Measurements from ENCODE around the gene AQP2.
A peak's percentile ranks its signal among the peaks of the same experiment; 100 is the strongest.

AQP2 gene

DNA sequence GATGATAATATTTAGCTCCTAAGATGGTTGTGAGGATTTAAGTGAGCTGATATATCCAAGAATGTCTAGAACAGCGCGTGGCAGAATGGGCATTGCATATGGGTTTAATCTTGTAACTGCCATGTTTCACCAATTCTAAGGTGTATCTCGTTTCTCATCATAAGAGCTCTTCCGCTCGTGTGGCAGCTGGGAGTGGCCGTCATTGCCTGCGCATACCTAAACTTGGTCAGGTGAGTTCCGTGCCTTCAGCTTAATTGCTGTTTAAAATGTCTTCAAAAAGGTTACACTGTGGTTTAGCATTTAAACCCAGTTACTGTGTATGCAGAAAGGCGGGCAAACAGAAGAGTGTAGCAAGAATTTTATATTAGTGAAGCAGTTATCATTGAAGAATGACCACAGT is 4.5 kb upstream of the AQP2 start:
- H2BK5ac ChIP-seq (ENCODE audit: low read depth, low read length, poor library complexity): no peak overlapping the region
- H2BK12ac ChIP-seq (ENCODE audit: low read length): no peak overlapping the region
- DNase-seq: peak in 1 of 2 donors; percentile 32
- no peak overlapping the region for H2BK120ac ChIP-seq (ENCODE audit: insufficient read depth, low read length, poor library complexity)
- H3K9me3 ChIP-seq (ENCODE audit: insufficient read depth, low read depth, low read length): no peaks in the 10 kb centered on the region
- H3K23ac ChIP-seq (ENCODE audit: low read length): no peak overlapping the region
- H3K4me2 ChIP-seq (ENCODE audit: low read length): no peak overlapping the region
- H3K4me1 ChIP-seq (ENCODE audit: control insufficient read depth in 1 of 2, insufficient read depth in 2 of 2, low read length in 2 of 2): peaks cover 0 to 2% of the 10 kb centered on the region in 2 experiments
- no peak overlapping the region for H3K14ac ChIP-seq (ENCODE audit: low read length)
- no peak overlapping the region for H3K18ac ChIP-seq (ENCODE audit: low read length)
- H4K91ac ChIP-seq (ENCODE audit: low read depth, low read length): no peak overlapping the region
- H3K27ac ChIP-seq (ENCODE audit: low read depth, low read length): no peak overlapping the region
- H4K12ac ChIP-seq (ENCODE audit: low read depth, low read length): no peak overlapping the region
- no CpG with 5 or more reads among the region's 9 CpGs for WGBS (ENCODE audit: extremely low coverage, insufficient coverage, insufficient read length)
- H3K27me3 ChIP-seq (ENCODE audit: insufficient read depth, low read length): no peaks in the 10 kb centered on the region
- no peak overlapping the region for H3K4ac ChIP-seq (ENCODE audit: low read depth, low read length)
- H4K8ac ChIP-seq (ENCODE audit: low read depth, low read length): no peak overlapping the region
- H2AK5ac ChIP-seq (ENCODE audit: low read length): no peak overlapping the region
- no peak overlapping the region for H2AFZ ChIP-seq (ENCODE audit: insufficient read depth, low read length, poor library complexity)
- no peak overlapping the region for H3K9ac ChIP-seq (ENCODE audit: low read length)
- H3K79me1 ChIP-seq (ENCODE audit: low read length): no peaks in the 10 kb centered on the region
- no peak overlapping the region for H3K4me3 ChIP-seq (ENCODE audit: low read depth, low read length)
- H3K79me2 ChIP-seq (ENCODE audit: control insufficient read depth, insufficient read depth, low read length, poor library complexity): no peaks in the 10 kb centered on the region
- H3K36me3 ChIP-seq (ENCODE audit: control insufficient read depth in 1 of 2, insufficient read depth in 2 of 2, low read length in 2 of 2): no peaks in the 10 kb centered on the region

DNA sequence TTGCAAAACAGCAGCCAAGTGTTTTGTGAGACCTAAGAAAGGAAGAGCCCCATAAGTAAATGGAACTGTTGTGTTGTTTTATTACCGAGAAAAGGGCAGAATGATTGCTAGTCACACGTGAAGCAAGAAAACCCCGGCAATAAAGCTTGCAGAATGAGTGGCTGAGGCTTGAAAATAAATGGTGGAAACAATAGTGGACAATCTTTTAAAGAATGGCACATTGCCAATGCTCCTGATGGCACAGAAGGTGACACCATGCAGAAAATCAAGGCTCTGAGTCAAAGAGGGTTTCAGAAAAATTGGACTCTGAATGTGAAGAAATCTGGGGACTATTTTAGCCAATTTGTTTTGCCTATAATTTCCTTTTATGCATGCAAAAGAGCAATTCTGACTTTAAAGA is 4.0 kb upstream of the AQP2 start:
- H3K14ac ChIP-seq (ENCODE audit: low read length): no peak overlapping the region
- no peak overlapping the region for H3K23ac ChIP-seq (ENCODE audit: low read length)
- WGBS (ENCODE audit: extremely low coverage, insufficient coverage, insufficient read length): no CpG with 5 or more reads among the region's 3 CpGs
- H3K9ac ChIP-seq (ENCODE audit: low read length): no peak overlapping the region
- peaks cover 0 to 2% of the 10 kb centered on the region in 2 experiments for H3K4me1 ChIP-seq (ENCODE audit: control insufficient read depth in 1 of 2, insufficient read depth in 2 of 2, low read length in 2 of 2)
- no peaks in the 10 kb centered on the region for H3K27me3 ChIP-seq (ENCODE audit: insufficient read depth, low read length)
- no peak overlapping the region for H2BK120ac ChIP-seq (ENCODE audit: insufficient read depth, low read length, poor library complexity)
- H2BK12ac ChIP-seq (ENCODE audit: low read length): no peak overlapping the region
- no peak overlapping the region for H4K8ac ChIP-seq (ENCODE audit: low read depth, low read length)
- H2BK5ac ChIP-seq (ENCODE audit: low read depth, low read length, poor library complexity): no peak overlapping the region
- H2AK5ac ChIP-seq (ENCODE audit: low read length): no peak overlapping the region
- H3K4me3 ChIP-seq (ENCODE audit: low read depth, low read length): no peak overlapping the region
- no peak overlapping the region for H4K12ac ChIP-seq (ENCODE audit: low read depth, low read length)
- no peaks in the 10 kb centered on the region for H3K36me3 ChIP-seq (ENCODE audit: control insufficient read depth in 1 of 2, insufficient read depth in 2 of 2, low read length in 2 of 2)
- no peak overlapping the region for H2AFZ ChIP-seq (ENCODE audit: insufficient read depth, low read length, poor library complexity)
- H3K9me3 ChIP-seq (ENCODE audit: insufficient read depth, low read depth, low read length): no peaks in the 10 kb centered on the region
- no peaks in the 10 kb centered on the region for H3K79me1 ChIP-seq (ENCODE audit: low read length)
- H3K4me2 ChIP-seq (ENCODE audit: low read length): no peak overlapping the region
- no peak overlapping the region for H3K4ac ChIP-seq (ENCODE audit: low read depth, low read length)
- no peaks in the 10 kb centered on the region for H3K79me2 ChIP-seq (ENCODE audit: control insufficient read depth, insufficient read depth, low read length, poor library complexity)
- no peak overlapping the region for H3K18ac ChIP-seq (ENCODE audit: low read length)
- H3K27ac ChIP-seq (ENCODE audit: low read depth, low read length): no peak overlapping the region
- no peak for DNase-seq
- no peak overlapping the region for H4K91ac ChIP-seq (ENCODE audit: low read depth, low read length)

DNA sequence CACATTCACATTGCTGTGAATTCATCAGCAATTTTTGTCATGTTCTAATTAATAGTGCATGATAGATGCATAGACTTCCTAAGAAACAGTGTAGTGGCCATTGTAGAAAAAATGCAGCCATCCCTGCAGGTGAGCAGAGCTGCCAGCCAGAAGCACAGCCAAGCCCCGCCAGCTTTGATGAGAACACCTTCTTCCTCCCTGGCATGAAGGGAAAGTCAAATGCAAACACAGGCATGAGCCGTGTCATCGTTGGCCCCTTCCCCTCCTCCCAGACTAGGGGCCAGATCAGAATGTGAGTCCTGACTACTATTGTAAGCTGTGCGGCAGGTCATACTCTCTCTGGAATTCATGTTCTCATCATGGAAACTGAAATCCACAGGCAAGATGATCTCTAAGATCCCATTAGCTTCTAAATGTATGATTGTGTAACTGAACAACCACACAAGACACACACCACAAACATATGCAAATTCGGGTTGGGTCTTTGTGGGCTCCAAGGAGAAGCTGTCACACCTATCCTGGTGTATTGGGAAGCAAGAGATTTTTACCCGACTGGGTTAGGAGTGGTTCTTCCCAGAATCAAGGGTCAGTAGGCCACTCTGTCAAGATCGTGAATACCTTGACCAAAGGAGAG is 2.8 kb upstream of the AQP2 start:
- Histone ChIP-seq H3K23ac (ENCODE audit: low read length) (no peak overlapping the region), H3K14ac (ENCODE audit: low read length) (no peak overlapping the region), H2BK5ac (ENCODE audit: low read depth, low read length, poor library complexity) (no peak overlapping the region), H2AK5ac (ENCODE audit: low read length) (no peak overlapping the region), H4K12ac (ENCODE audit: low read depth, low read length) (no peak overlapping the region), H2AFZ (ENCODE audit: insufficient read depth, low read length, poor library complexity) (no peak overlapping the region), H4K91ac (ENCODE audit: low read depth, low read length) (no peak overlapping the region), H3K4me3 (ENCODE audit: low read depth, low read length) (no peak overlapping the region), H3K79me2 (ENCODE audit: control insufficient read depth, insufficient read depth, low read length, poor library complexity) (no peaks in the 10 kb centered on the region), H3K4ac (ENCODE audit: low read depth, low read length) (no peak overlapping the region), H3K4me1 (ENCODE audit: control insufficient read depth in 1 of 2, insufficient read depth in 2 of 2, low read length in 2 of 2) (peaks cover 0 to 2% of the 10 kb centered on the region in 2 experiments), H3K9ac (ENCODE audit: low read length) (no peak overlapping the region), H3K27ac (ENCODE audit: low read depth, low read length) (no peak overlapping the region), H3K4me2 (ENCODE audit: low read length) (no peak overlapping the region), H3K9me3 (ENCODE audit: insufficient read depth, low read depth, low read length) (no peaks in the 10 kb centered on the region), H2BK12ac (ENCODE audit: low read length) (no peak overlapping the region), H2BK120ac (ENCODE audit: insufficient read depth, low read length, poor library complexity) (no peak overlapping the region), H4K8ac (ENCODE audit: low read depth, low read length) (no peak overlapping the region), H3K18ac (ENCODE audit: low read length) (no peak overlapping the region), H3K79me1 (ENCODE audit: low read length) (no peaks in the 10 kb centered on the region), H3K36me3 (ENCODE audit: control insufficient read depth in 1 of 2, insufficient read depth in 2 of 2, low read length in 2 of 2) (no peaks in the 10 kb centered on the region), H3K27me3 (ENCODE audit: insufficient read depth, low read length) (no peaks in the 10 kb centered on the region)
- no CpG with 5 or more reads among the region's 7 CpGs for WGBS (ENCODE audit: extremely low coverage, insufficient coverage, insufficient read length)
- DNase-seq: no peak

DNA sequence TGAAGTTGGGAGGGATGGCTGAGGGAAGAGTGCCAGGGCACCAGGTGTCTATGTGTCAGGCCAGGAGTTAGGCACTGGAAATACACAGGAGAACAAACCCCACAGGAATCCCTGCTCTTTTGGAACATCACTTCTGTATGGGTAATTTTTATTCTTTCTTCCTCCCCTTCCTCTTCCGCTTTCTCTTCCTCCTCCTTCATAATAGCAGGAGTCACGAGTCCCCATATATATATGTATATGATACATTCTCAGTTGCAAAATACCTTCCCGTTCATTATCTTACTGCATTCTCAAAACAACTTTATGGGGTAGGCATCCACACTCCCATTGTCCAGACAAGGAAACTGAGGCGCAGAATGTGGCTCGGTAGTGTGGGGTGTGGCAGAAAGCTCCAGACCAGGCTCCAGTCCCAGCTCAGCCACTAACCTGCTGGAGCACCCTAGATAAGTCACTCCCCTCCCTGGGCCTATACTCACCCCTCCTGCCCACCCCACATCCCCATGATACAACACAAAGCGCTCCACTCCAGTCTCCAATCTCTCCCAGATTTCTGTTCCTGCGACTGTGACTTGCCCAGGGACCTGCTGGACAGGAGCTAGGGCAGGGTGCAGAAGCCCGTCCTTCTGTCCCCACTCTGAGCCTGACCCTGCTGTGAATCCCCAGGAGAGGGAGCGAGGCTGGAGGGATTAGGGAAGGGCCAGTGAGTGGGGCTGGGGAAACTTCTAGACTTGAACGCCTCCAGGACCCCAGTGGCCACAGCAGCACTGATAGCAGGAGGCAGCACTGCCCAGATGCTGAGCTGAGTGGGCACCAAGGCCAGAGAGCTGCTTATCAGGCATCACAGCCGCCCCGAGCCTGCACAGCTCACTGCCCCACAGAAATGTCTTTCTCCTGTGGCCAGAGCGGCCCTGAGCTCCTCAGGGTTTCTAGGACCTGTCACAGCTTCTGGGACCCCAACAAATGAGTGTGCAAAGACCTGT is 1.4 kb upstream of the AQP2 start:
- no peak overlapping the region for H3K4me3 ChIP-seq (ENCODE audit: low read depth, low read length)
- H3K9me3 ChIP-seq (ENCODE audit: insufficient read depth, low read depth, low read length): no peaks in the 10 kb centered on the region
- no peak overlapping the region for H3K4me2 ChIP-seq (ENCODE audit: low read length)
- DNase-seq: no peak
- H3K27me3 ChIP-seq (ENCODE audit: insufficient read depth, low read length): no peaks in the 10 kb centered on the region
- H3K4ac ChIP-seq (ENCODE audit: low read depth, low read length): no peak overlapping the region
- no peak overlapping the region for H4K12ac ChIP-seq (ENCODE audit: low read depth, low read length)
- H3K79me2 ChIP-seq (ENCODE audit: control insufficient read depth, insufficient read depth, low read length, poor library complexity): no peaks in the 10 kb centered on the region
- no peak overlapping the region for H3K9ac ChIP-seq (ENCODE audit: low read length)
- H3K79me1 ChIP-seq (ENCODE audit: low read length): no peaks in the 10 kb centered on the region
- H2BK12ac ChIP-seq (ENCODE audit: low read length): no peak overlapping the region
- H3K14ac ChIP-seq (ENCODE audit: low read length): no peak overlapping the region
- no peak overlapping the region for H2AK5ac ChIP-seq (ENCODE audit: low read length)
- WGBS (ENCODE audit: extremely low coverage, insufficient coverage, insufficient read length): no CpG with 5 or more reads among the region's 13 CpGs
- no peaks in the 10 kb centered on the region for H3K36me3 ChIP-seq (ENCODE audit: control insufficient read depth in 1 of 2, insufficient read depth in 2 of 2, low read length in 2 of 2)
- H2BK120ac ChIP-seq (ENCODE audit: insufficient read depth, low read length, poor library complexity): no peak overlapping the region
- H2AFZ ChIP-seq (ENCODE audit: insufficient read depth, low read length, poor library complexity): no peak overlapping the region
- H3K27ac ChIP-seq (ENCODE audit: low read depth, low read length): no peak overlapping the region
- no peak overlapping the region for H3K23ac ChIP-seq (ENCODE audit: low read length)
- H4K91ac ChIP-seq (ENCODE audit: low read depth, low read length): no peak overlapping the region
- H3K18ac ChIP-seq (ENCODE audit: low read length): no peak overlapping the region
- no peak overlapping the region for H4K8ac ChIP-seq (ENCODE audit: low read depth, low read length)
- no peak overlapping the region for H2BK5ac ChIP-seq (ENCODE audit: low read depth, low read length, poor library complexity)
- peaks cover 0 to 2% of the 10 kb centered on the region in 2 experiments for H3K4me1 ChIP-seq (ENCODE audit: control insufficient read depth in 1 of 2, insufficient read depth in 2 of 2, low read length in 2 of 2)

Measured in trophoblast cell (in vitro differentiated cells and primary cell).